A673 (cell line): ENCODE results near the gene SULT1A1. TPM values are rescaled to one million over a fixed set of nuclear protein-coding genes. Genes with fewer than 3 reads are reported as not detected.
"Not testable (repeated sequence)": the region's sequence is repeated elsewhere in the genome, so short reads cannot be mapped to it uniquely, and the experiment has no call there.

ENCODE experiments used
- BruUV-seq: library from RNA; stranded (reverse); fragments of 400-500 nt; replicated peaks from 2 replicates; lab custom pipeline; 2021; lab: Mats Ljungman, UMichigan
- CTCF ChIA-PET: fragments of 300-600 bp; sonication (Branson Sonifier 250); formaldehyde crosslinking; loops from one replicate; lab custom pipeline; 2022; ENCODE audit warnings: antibody characterized with exemption; lab: Charles Lee
- POLR2A ChIA-PET: fragments of 300-600 bp; sonication (Branson Sonifier 250); formaldehyde crosslinking; loops from one replicate; lab custom pipeline; 2022; ENCODE audit warnings: antibody characterized with exemption; ENCODE audit not compliant: low non-redundant PET; lab: Charles Lee
- DNase-seq: peaks from one replicate; pipeline ENCODE4 v3.0.0-alpha.2; 2015; ENCODE audit warnings: low spot score
- H3K27ac ChIP-seq: fragments of 200-600 bp; sonication (generic); 2 replicates; pipeline ENCODE4 v1.5.1; 2016; ENCODE audit warnings: mixed run types, low read depth, mild to moderate bottlenecking, mixed read lengths, antibody characterized with exemption, low read length; ENCODE audit not compliant: poor library complexity, severe bottlenecking
- H3K27me3 ChIP-seq: fragments of 200-600 bp; sonication (generic); replicated peaks from 2 replicates; pipeline ENCODE4 v1.6.1; 2017; ENCODE audit warnings: mixed run types, low read depth, mild to moderate bottlenecking, mixed read lengths, antibody characterized with exemption, low read length; ENCODE audit not compliant: insufficient read depth, poor library complexity
- H3K36me3 ChIP-seq: fragments of 200-600 bp; sonication (generic); 2 replicates; pipeline ENCODE4 v1.6.1; 2016; ENCODE audit warnings: mixed run types, mild to moderate bottlenecking, mixed read lengths, antibody characterized with exemption, low read length; ENCODE audit not compliant: insufficient read depth, poor library complexity, severe bottlenecking
- H3K4me1 ChIP-seq: fragments of 200-600 bp; sonication (generic); 2 replicates; pipeline ENCODE4 v1.6.1; 2017; ENCODE audit warnings: mixed run types, mild to moderate bottlenecking, mixed read lengths, antibody characterized with exemption, low read length; ENCODE audit not compliant: insufficient read depth, poor library complexity, severe bottlenecking
- H3K4me3 ChIP-seq: fragments of 200-600 bp; sonication (generic); 2 replicates; pipeline ENCODE4 v1.5.1; 2016; ENCODE audit warnings: low read depth, mixed run types, mild to moderate bottlenecking, mixed read lengths, low read length; ENCODE audit not compliant: poor library complexity, severe bottlenecking
- H3K9me3 ChIP-seq: fragments of 200-600 bp; sonication (generic); 2 replicates; pipeline ENCODE4 v1.6.1; 2016; ENCODE audit warnings: mixed run types, low read depth, mild to moderate bottlenecking, mixed read lengths, antibody characterized with exemption, low read length; ENCODE audit not compliant: poor library complexity, severe bottlenecking
- CTCF ChIP-seq: fragments of 300-800, 200-600 bp; sonication (generic); conservative IDR thresholded peaks from 2 replicates; pipeline ENCODE4 v1.5.1; 2017; ENCODE audit warnings: low read depth, mild to moderate bottlenecking, antibody characterized with exemption, low read length, moderate library complexity, mixed read lengths
- EZH2 ChIP-seq: fragments of 200-600 bp; sonication (generic); IDR thresholded peaks from 2 replicates; pipeline ENCODE4 v1.6.1; 2017; ENCODE audit warnings: borderline replicate concordance, low read depth, mild to moderate bottlenecking, mixed read lengths, antibody characterized with exemption, low read length; ENCODE audit not compliant: poor library complexity, severe bottlenecking
- intact Hi-C: fragments of 100-400 bp; cut with micrococcal nuclease; formaldehyde crosslinking; loops from one replicate; pipeline ENCODE4 v1.10.0; 2022; ENCODE audit not compliant: unreplicated experiment
- total RNA-seq: library from RNA; stranded (reverse); gene quantifications from 2 replicates; pipeline ENCODE4 v1.2.3, GENCODE V29; 2021

The SULT1A1 gene
- total RNA-seq, 1 experiment from 2014 or later = 8.9 TPM

GRCh38 chr16:28596115-28596630, 13.7 kb downstream of the SULT1A1 start:
- ChIA-PET POLR2A (no interaction called here), CTCF (no interaction called here)
- intact Hi-C loops = no loop called here
- BruUV-seq = no TSS peak
- Histone ChIP-seq H3K36me3 (no peaks in the 10 kb centered on the region), H3K4me1 (peaks cover 6% of the 10 kb centered on the region), H3K4me3 (no peak overlapping the region), H3K27me3 (no peaks in the 10 kb centered on the region), H3K27ac (peak overlapping the region; percentile 37), H3K9me3 (no peaks in the 10 kb centered on the region)
- TF ChIP-seq EZH2 (no peak), CTCF (no peak)
- no peak for DNase-seq

- H3K4me3 ChIP-seq, POLR2A ChIA-PET, DNase-seq, H3K9me3 ChIP-seq, H3K36me3 ChIP-seq, H3K27ac ChIP-seq, intact Hi-C loops, H3K27me3 ChIP-seq, CTCF ChIA-PET, H3K4me1 ChIP-seq, BruUV-seq: not testable (repeated sequence)
Observed at GRCh38 chr16:28595451-28595850, 14.4 kb downstream of the SULT1A1 start.

- Histone ChIP-seq H3K4me1 (peaks cover 6% of the 10 kb centered on the region), H3K9me3 (no peaks in the 10 kb centered on the region), H3K4me3 (no peak overlapping the region), H3K36me3 (peaks cover 3% of the 10 kb centered on the region), H3K27ac (no peak overlapping the region), H3K27me3 (no peaks in the 10 kb centered on the region)
- intact Hi-C loops = no loop called here
- TF ChIP-seq EZH2 (no peak), CTCF (no peak)
- ChIA-PET CTCF (no interaction called here), POLR2A (no interaction called here)
- no peak for DNase-seq
- no TSS peak for BruUV-seq
Observed at GRCh38 chr16:28592979-28593553, 16.8 kb downstream of the SULT1A1 start.

- TF ChIP-seq EZH2 (no peak), CTCF (no peak)
- Histone ChIP-seq H3K27ac (no peak overlapping the region), H3K36me3 (peaks cover 3% of the 10 kb centered on the region), H3K4me3 (no peak overlapping the region), H3K4me1 (peaks cover 1% of the 10 kb centered on the region), H3K9me3 (no peaks in the 10 kb centered on the region), H3K27me3 (no peaks in the 10 kb centered on the region)
- BruUV-seq = no TSS peak
- POLR2A ChIA-PET = no interaction called here
- DNase-seq = no peak
- intact Hi-C loops = no loop called here
- CTCF ChIA-PET = no interaction called here
Observed at GRCh38 chr16:28592511-28592910, 17.3 kb downstream of the SULT1A1 start.
